ENCODE results near the gene PSMB5.

PSMB5 gene

GRCh38 chr14:23034498-23035302 lies at the start of gene PSMB5:
Gene PSMB5 (minus strand): TSS chr14:23034900. CDS start chr14:23034881, 19 bp downstream.
- no peak for TF ChIP-seq CTCF (conservative IDR thresholded peaks at IDR 0.05; ENCODE audit: low read depth, low read length)
- peak within 1 kb of the TSS; percentile 98 for H3K4me3 ChIP-seq (ENCODE audit: low read length)
- DNase-seq (ENCODE audit: low read depth): peak; percentile 95

GRCh38 chr14:23080474-23080873 lies 45.8 kb upstream of the PSMB5 start:
- TF ChIP-seq CTCF (conservative IDR thresholded peaks at IDR 0.05; ENCODE audit: low read depth, low read length): no peak
- no peak for DNase-seq (ENCODE audit: low read depth)
- no peak overlapping the region for H3K4me3 ChIP-seq (ENCODE audit: low read length)

GRCh38 chr14:23079716-23080115 lies 45.0 kb upstream of the PSMB5 start:
- no peak for TF ChIP-seq CTCF (conservative IDR thresholded peaks at IDR 0.05; ENCODE audit: low read depth, low read length)
- DNase-seq (ENCODE audit: low read depth): no peak
- no peak overlapping the region for H3K4me3 ChIP-seq (ENCODE audit: low read length)

- DNase-seq (ENCODE audit: low read depth): peak; percentile 74
Measured at GRCh38 chr14:23078692-23079116, 44.0 kb upstream of the PSMB5 start.

GRCh38 chr14:23077962-23078361 lies 43.3 kb upstream of the PSMB5 start:
- no peak overlapping the region for H3K4me3 ChIP-seq (ENCODE audit: low read length)
- no peak for TF ChIP-seq CTCF (conservative IDR thresholded peaks at IDR 0.05; ENCODE audit: low read depth, low read length)
- DNase-seq (ENCODE audit: low read depth): no peak

More at GRCh38 chr14:23078692-23079116, 44.0 kb upstream of the PSMB5 start:
- H3K4me3 ChIP-seq (ENCODE audit: low read length): no peak overlapping the region
- peak; percentile 4 for TF ChIP-seq CTCF (conservative IDR thresholded peaks at IDR 0.05; ENCODE audit: low read depth, low read length)

- H3K4me3 ChIP-seq (ENCODE audit: low read length): no peak overlapping the region
- peak; percentile 71 for TF ChIP-seq CTCF (conservative IDR thresholded peaks at IDR 0.05; ENCODE audit: low read depth, low read length)
- DNase-seq (ENCODE audit: low read depth): no peak
Measured at GRCh38 chr14:23076785-23077408, 42.2 kb upstream of the PSMB5 start.
